NCI-H82 treated with DMSO at 0.1 percent for 48 hours (cell line): ENCODE data around the gene GOLGA8J.
"Not testable (repeated sequence)": the region's sequence is repeated elsewhere in the genome, so short reads cannot be mapped to it uniquely, and the experiment has no call there.

Experiments used
- DNase-seq: peaks from one replicate; lab custom pipeline; 2025; ENCODE audit not compliant: unreplicated experiment; lab: John Stamatoyannopoulos, UW

GOLGA8J gene

GRCh38 chr15:30082655-30083054, at the start of gene GOLGA8J:
GOLGA8J (plus strand) TSS chr15:30082955; CDS start chr15:30083053, 98 bp downstream.
- not testable (repeated sequence) for DNase-seq

GRCh38 chr15:30033211-30033610, 49.5 kb upstream of the GOLGA8J start:
- no peak for DNase-seq

GRCh38 chr15:30033763-30034162, 49.0 kb upstream of the GOLGA8J start:
- no peak for DNase-seq

GRCh38 chr15:30036036-30036703, 46.6 kb upstream of the GOLGA8J start:
- no peak for DNase-seq

GRCh38 chr15:30038667-30039523, 43.9 kb upstream of the GOLGA8J start:
- DNase-seq: no peak

GRCh38 chr15:30041868-30042267, 40.9 kb upstream of the GOLGA8J start:
- no peak for DNase-seq

GRCh38 chr15:30042556-30042955, 40.2 kb upstream of the GOLGA8J start:
- no peak for DNase-seq

GRCh38 chr15:30043211-30043655, 39.5 kb upstream of the GOLGA8J start:
- DNase-seq: no peak

GRCh38 chr15:30044377-30044776, 38.4 kb upstream of the GOLGA8J start:
- no peak for DNase-seq

- not testable (repeated sequence) for DNase-seq
These were observed 37.9 kb upstream of the GOLGA8J start for GRCh38 chr15:30044826-30045225.

GRCh38 chr15:30045248-30046041, 37.3 kb upstream of the GOLGA8J start:
- DNase-seq: not testable (repeated sequence)

- peak; percentile 3 for DNase-seq
These were observed 36.3 kb upstream of the GOLGA8J start for GRCh38 chr15:30046430-30046829.

GRCh38 chr15:30055604-30056003, 27.2 kb upstream of the GOLGA8J start:
- no peak for DNase-seq

GRCh38 chr15:30056166-30056565, 26.6 kb upstream of the GOLGA8J start:
- DNase-seq: no peak

GRCh38 chr15:30059771-30060170, 23.0 kb upstream of the GOLGA8J start:
- no peak for DNase-seq

- no peak for DNase-seq
These were observed 19.9 kb upstream of the GOLGA8J start for GRCh38 chr15:30062881-30063280.

GRCh38 chr15:30063835-30064546, 18.8 kb upstream of the GOLGA8J start:
- no peak for DNase-seq

- no peak for DNase-seq
These were observed 17.5 kb upstream of the GOLGA8J start for GRCh38 chr15:30065025-30065801.

- DNase-seq: no peak
These were observed 14.4 kb upstream of the GOLGA8J start for GRCh38 chr15:30068326-30068725.

- no peak for DNase-seq
These were observed 10.1 kb upstream of the GOLGA8J start for GRCh38 chr15:30072630-30073029.
